ENCODE results near the gene GPC5.
"Not testable (repeated sequence)": the region's sequence is repeated elsewhere in the genome, so short reads cannot be mapped to it uniquely, and the experiment has no call there.

The GPC5 gene

GRCh38 chr13:91649456-91649855 is 251.0 kb downstream of the GPC5 start:
- DNase-seq (ENCODE audit: low read depth in 2 of 2): no peak

GRCh38 chr13:91652404-91653301 is 254.2 kb downstream of the GPC5 start:
- DNase-seq (ENCODE audit: low read depth in 2 of 2): no peak

GRCh38 chr13:91655731-91656130 is 257.3 kb downstream of the GPC5 start:
- no peak for DNase-seq (ENCODE audit: low read depth in 2 of 2)

- no peak for DNase-seq (ENCODE audit: low read depth in 2 of 2)
Observed at GRCh38 chr13:91657283-91657682, 258.9 kb downstream of the GPC5 start.

- no peak for DNase-seq (ENCODE audit: low read depth in 2 of 2)
Observed at GRCh38 chr13:91659256-91660075, 261.0 kb downstream of the GPC5 start.

GRCh38 chr13:91660076-91660415 is 261.6 kb downstream of the GPC5 start:
- DNase-seq (ENCODE audit: low read depth in 2 of 2): no peak

- DNase-seq (ENCODE audit: low read depth in 2 of 2): no peak
Observed at GRCh38 chr13:91661692-91662490, 263.5 kb downstream of the GPC5 start.

- DNase-seq (ENCODE audit: low read depth in 2 of 2): no peak
Observed at GRCh38 chr13:91664039-91664438, 265.6 kb downstream of the GPC5 start.

GRCh38 chr13:91667486-91667885 is 269.1 kb downstream of the GPC5 start:
- no peak for DNase-seq (ENCODE audit: low read depth in 2 of 2)

GRCh38 chr13:91668866-91669495 is 270.6 kb downstream of the GPC5 start:
- DNase-seq (ENCODE audit: low read depth in 2 of 2): peak; percentile 40 to 57

- DNase-seq (ENCODE audit: low read depth in 2 of 2): not testable (repeated sequence)
Observed at GRCh38 chr13:91674347-91674746, 275.9 kb downstream of the GPC5 start.

- DNase-seq (ENCODE audit: low read depth in 2 of 2): no peak
Observed at GRCh38 chr13:91684746-91685145, 286.3 kb downstream of the GPC5 start.

- DNase-seq (ENCODE audit: low read depth in 2 of 2): no peak
Observed at GRCh38 chr13:91690944-91691343, 292.5 kb downstream of the GPC5 start.

- DNase-seq (ENCODE audit: low read depth in 2 of 2): no peak
Observed at GRCh38 chr13:91693466-91693865, 295.0 kb downstream of the GPC5 start.

GRCh38 chr13:91698308-91698707 is 299.9 kb downstream of the GPC5 start:
- no peak for DNase-seq (ENCODE audit: low read depth in 2 of 2)

- DNase-seq (ENCODE audit: low read depth in 2 of 2): no peak
Observed at GRCh38 chr13:91698767-91699166, 300.3 kb downstream of the GPC5 start.

- DNase-seq (ENCODE audit: low read depth in 2 of 2): no peak
Observed at GRCh38 chr13:91699863-91700262, 301.4 kb downstream of the GPC5 start.

GRCh38 chr13:91701975-91702374 is 303.6 kb downstream of the GPC5 start:
- no peak for DNase-seq (ENCODE audit: low read depth in 2 of 2)

GRCh38 chr13:91702411-91702810 is 304.0 kb downstream of the GPC5 start:
- no peak for DNase-seq (ENCODE audit: low read depth in 2 of 2)

- DNase-seq (ENCODE audit: low read depth in 2 of 2): no peak
Observed at GRCh38 chr13:91704398-91704797, 306.0 kb downstream of the GPC5 start.

- no peak for DNase-seq (ENCODE audit: low read depth in 2 of 2)
Observed at GRCh38 chr13:91708558-91708957, 310.1 kb downstream of the GPC5 start.

GRCh38 chr13:91709180-91709579 is 310.8 kb downstream of the GPC5 start:
- no peak for DNase-seq (ENCODE audit: low read depth in 2 of 2)

Data from fibroblast of skin of left quadriceps (primary cell).